Hypothalamus (tissue), 51 donors: ENCODE data around the gene ZNF212.

Source experiments
- DNase-seq, 51 donors: peaks; one replicate each; lab custom pipeline; 2025; lab: John Stamatoyannopoulos, UW

ZNF212 gene

DNA sequence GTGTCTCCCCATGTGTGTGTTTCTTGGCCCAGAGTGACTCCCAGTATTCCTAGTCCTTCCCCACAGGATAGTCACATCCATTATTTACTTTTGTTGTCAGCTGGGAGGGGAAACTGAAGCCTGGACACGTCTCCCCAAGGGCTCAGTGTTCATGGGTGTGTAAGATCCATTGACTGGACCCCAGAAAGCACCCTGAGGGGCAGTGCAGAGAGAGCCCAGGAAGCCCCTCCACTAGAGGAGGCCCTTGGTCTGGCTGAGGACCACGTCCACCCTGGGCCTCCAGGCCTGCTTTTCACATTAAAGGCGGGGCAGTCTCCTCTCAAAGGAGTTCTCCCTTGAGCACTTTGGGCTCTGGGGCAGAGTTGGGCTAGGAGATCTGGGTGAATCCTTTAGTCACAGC lies 43.9 kb downstream of the ZNF212 start:
- no peak for DNase-seq

DNA sequence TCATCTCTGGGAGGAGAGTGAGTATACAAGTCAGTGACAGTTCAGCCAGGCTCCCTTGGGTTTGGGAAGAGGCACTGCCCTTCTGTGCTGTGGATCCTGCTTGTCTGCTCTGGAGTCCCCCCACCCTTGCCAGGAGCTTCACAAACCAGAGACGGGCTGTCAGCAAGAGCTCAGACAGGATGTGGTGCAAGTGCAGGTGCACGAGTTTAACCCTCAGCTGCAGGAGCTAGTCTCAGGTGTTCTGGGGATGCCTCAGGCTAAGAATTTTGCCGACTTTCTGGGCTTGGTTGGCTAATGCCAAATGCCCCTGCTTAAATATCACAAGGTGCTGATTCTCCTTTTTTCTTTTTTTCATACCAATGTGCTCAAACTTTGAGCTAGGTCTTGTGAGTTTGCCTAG lies 44.9 kb downstream of the ZNF212 start:
- DNase-seq = no peak

DNA sequence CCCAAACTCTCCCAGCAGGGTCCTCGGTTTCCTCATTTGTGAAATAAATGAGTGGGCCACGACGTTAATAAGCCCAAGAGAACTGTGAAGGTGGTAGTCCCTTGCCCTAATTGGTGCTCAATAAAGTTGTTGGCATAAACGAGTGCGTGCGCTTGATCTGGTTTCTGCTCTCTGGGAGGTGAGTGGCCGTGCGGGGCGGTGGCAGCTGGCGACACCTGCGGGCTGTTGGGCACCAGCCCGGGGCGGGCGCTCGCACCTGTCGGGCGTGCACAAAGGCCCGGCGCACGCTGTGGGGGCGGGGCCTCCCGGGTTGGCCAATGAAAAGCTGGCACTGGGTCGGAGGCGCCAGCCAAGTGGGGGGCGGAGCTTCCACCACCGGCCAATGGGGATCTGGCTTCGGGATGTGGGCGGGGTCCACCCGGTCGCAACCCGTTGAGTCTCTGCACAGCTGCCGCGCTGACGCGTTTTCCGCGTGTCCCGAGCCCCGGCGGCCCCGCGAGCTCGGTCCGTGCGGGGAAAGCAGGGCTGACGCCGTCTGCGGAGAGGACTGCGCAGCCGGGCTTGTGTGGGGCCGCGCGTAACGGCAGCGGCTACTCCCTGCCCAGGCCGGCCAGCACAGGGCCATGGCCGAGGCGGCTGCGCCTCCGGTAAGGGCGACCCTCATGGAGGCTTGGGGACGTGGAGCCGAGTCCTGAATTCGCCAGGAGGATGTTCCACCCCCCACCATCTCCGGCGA lies 45.6 kb downstream of the ZNF212 start:
- peak; percentile 46 to 98 (median 89) for DNase-seq

DNA sequence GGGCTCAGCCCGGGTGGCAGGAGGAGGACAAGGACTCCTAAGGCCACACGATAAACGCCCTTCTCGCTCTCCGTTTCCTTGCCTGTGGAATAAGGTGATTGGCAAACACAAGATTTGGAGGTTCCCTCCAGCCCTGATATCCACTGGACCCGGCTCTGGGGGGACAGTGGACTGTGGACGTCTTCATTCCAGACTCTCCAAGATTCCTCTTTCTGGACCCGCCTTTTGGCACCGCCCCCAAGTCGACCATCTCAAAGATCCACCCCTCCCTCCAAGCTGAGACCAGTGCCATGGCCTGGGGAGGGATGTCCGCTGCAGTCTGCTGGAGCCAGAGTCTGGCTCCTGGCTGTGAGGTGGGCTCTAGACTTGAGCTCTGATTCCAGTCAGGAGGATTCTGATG lies 46.2 kb downstream of the ZNF212 start:
- DNase-seq = peak in 13 of 51 donors; percentile 4 to 51 (median 17)

DNA sequence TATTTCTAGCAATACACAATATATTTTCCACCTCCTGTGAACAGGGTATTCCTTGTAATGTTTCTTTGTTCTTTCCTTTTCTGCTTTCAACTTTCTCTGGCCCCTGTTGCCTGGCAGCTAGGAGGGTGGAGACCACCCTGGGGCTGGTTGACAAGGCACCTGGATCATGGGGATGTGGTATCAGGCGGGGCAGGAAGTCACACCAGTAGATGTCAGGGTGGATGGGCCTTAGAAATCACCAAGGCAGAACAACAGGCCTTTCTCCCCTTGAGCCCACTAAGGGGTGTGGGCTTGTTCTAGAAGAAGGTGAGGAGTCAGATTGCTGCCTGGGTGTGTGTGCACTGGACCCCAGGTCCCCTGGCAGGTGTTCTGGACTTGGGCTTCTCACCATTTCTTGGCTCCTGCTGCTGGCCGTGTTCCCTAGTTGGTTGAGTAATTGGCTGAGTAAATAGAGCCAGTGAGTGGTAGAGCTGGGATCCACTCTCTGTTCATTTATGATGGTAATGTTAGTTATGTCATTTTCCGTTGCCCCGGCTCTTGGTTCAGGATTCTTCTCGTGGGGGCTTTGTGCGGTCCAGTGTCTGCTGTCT lies 47.5 kb downstream of the ZNF212 start:
- no peak for DNase-seq

DNA sequence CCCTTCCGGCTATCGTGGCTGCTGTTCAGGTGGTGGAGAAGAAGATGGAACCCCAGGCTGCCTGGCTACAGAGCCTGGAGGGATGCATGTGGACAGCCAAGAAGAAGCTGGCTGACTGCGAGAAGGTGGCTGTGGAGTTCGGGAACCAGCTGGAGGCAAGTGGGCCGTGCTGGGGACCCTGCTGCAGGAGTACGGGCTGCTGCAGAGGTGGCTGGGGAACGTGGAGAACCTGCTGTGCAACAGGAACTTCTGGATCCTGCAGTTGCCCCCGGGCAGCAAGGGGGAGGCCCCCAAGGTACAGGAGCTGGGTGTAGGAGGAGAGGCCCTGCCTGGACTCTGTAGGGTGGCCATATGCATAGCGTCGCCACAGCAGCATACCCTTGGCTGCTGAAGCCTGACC lies 48.2 kb downstream of the ZNF212 start:
- no peak for DNase-seq

DNA sequence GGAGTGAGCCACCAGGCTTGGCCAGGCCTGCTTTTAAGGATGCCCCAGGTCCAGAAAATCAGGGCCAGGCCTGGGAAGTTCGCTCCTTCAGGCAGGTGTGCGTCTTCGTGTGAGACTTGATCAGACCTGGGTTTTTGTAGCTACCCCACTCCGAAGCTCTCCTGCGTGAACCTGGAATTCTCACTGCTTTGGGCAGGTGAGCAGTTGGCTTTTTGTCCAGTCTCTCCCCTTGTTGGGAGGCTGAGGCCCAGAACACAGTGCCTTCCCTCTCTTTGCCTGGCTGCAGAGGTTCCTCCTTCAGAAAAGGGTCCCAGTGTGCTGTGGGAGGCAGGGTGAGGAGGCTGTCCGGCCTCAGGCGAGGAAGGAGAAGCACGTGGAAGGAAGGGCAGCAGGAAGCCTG lies 49.8 kb downstream of the ZNF212 start:
- no peak for DNase-seq

DNA sequence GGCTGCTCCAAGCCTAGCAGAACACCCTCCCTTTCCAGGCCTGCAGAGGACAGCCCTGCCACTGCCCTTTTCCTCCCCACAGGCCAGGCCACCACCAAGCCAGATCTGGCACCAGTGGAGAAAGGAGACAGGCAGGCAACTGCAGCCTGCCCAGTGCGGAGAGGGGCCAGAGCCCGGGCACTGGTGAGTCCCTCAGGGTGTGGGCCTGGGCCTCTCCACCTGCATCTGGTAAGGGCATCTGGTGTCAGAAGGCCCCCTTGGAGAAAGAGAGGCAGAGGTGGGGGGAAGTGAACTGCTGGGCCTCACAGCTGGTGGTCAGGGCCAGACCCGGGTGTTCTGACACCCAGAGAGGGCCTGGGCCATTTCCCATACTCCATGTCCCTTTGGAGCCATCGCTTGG lies 50.4 kb downstream of the ZNF212 start:
- no peak for DNase-seq

DNA sequence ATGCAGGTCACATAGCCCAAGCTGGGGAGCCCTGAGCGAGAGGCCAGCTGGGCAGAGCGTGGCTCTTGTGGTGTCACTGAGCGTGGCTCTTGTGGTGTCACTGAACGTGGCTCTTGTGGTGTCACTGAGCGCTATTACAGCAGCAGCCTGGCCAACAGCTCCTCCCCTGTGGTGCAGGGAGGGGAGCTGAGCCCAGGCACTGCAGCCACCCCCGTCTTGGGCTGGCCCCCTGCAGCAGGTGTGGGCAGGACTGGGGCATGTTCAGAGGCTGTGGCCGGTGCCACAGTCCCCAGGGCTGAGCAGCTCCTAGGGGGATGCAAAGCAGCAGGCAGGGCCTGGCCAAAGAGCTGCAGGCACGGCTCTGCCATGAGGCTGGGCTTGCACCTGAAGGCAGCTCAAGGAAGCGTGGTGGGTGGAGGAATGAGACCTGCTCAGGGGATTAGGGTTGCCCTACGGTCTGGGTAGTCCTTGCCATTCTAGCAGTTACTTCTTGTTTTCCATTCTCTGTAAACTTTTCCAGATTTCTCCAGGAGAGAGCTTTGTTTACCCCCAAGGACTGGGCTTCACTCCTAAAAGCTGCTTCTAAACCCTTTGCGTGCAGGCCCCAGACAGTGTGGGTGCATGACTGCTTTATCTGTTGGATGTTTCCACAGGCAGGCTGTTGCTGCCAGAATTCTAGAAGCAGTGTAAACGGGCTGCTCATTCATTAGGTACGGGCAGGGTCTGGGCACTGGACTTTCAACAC lies 51.8 kb downstream of the ZNF212 start:
- no peak for DNase-seq

DNA sequence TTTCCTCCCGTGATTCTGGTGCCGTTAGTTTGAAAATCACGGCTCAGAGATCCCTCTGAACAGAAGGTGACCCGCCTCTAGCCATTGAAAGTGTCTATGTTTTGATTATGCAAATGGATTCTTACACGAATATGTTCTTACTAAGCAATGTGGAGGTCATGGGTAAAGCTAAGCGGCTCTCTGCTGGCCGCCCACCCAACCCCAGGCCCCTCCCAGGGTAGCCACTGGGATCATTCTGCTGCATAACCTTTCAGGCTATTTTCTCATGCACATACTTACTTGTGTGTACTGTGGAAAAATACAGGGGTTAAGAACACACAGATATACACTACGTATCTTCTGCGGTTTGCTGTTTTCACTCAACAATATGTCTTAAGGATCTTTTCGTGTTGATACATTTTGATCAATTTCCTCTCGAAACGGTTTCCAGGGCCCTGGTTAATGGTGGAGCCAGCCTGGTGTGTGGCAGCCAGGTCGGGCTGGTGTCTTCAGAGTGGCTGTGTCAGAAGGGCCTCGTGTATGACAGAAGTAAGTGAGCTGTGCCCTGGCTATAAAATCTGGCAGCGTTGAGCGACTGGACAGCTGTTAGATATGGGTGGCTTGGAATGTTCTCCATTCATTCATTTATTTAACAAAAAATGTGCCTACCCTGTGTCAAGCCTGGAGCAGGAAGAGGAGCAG lies 52.5 kb downstream of the ZNF212 start:
- DNase-seq = no peak

DNA sequence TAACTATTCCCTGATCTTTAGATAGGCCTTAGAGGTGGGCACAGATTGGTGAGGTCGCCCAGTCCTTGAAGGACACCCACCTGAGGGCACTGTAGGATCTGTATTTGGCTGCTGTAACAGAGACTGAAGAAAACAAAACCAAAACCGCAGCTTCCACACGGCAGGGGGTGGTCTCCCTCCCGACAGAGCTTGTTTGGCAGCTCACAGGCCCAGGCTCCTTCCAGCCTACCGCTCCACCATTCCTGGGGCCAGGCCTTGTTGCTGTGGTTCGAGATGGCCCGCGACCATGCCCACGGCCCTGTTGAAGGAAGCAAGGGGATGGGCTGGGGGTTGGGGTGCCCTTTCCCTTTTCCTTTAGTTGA lies 53.0 kb downstream of the ZNF212 start:
- DNase-seq = no peak

DNA sequence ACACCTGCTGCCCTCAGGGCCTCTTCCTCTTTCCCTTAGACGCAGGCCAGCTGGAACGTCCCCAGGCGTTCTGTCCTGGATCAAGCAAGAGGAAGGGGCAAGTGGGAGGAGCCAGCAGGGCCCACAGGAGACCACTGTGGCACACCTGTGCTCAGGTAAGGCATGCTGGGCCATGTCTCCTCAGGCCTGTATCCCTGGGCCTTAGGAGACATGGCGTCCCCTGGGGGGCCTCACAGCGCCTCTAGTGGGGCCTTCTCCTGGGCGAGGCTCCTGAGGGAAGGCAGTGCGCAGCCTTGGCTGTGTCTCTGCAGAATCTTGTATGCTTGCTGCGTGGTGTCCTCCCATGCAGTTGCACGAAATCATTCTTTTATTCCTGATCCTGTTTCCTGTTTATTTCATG lies 53.9 kb downstream of the ZNF212 start:
- DNase-seq = no peak

DNA sequence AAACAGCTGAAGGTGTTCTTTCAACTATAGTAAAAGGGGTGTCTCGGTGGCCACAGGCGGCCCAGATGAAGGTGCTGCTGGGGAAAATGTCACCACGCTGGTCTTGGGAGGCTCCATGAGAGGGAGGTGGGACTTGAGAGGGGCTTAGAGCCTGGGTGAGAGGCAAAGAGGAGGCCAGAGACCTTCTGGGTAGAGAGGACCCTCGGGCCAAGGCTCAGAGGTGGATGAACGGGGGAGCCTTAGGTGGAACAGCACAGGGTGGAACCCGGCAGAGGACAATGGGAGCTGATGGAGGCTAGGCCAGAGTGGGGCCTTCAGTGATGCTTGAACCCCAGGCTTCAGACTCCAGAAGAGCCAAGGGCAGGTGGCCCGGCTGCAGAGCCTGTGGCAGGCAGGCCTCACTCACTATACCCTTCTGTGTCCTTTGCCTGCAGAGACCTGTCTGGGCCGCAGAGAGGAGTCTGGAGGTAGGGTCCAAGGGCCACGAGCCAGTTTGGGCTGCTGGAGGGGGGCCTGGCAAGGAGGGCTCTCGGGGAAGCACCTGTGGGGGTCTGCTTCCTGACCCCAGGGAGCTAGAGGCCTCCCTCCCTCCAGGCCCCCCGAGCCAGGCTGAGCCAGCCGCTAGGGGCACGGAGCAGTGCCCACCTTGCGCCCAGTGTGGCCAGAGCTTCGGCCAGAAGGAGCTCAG lies 54.6 kb downstream of the ZNF212 start:
- DNase-seq = no peak

DNA sequence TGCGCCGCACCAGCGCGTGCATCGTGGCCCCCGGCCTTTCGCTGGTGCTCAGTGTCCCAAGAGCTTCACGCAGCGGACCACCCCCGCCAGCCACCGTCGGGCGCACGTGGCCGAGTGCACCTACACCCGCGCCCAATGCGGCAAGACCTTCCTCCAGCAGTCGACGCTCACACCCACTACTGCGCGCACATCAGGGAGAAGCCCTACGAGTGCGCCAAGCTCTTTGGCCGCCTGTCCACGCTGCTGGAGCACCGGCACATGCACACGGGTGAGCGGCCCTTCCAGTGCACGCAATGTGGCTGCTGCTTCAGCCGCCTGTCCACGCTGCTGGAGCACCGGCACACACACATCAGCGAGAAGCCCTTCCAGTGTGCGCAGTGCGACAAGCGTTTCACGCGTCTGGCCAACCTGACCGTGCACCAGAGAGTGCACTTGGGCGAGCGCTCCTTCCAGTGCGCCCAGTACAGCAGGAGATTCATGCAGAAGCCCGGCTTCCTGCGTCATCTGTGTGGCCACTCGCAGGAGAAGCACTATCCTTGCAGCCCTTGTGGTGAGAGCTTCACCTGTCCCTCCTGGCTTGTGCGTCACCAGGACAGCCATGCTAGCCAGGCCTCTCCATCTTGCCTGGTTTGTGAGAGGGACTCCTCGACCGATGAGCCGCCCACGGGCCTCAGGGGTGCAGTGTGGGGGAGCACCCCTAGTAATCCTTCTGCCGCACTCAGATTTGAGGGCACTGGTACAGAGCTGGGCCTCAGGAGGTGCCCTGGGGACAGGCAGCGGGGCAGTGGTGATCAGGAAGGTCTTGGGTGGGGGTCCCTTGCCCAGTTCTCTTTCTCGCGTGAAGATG lies 55.4 kb downstream of the ZNF212 start:
- DNase-seq = no peak

DNA sequence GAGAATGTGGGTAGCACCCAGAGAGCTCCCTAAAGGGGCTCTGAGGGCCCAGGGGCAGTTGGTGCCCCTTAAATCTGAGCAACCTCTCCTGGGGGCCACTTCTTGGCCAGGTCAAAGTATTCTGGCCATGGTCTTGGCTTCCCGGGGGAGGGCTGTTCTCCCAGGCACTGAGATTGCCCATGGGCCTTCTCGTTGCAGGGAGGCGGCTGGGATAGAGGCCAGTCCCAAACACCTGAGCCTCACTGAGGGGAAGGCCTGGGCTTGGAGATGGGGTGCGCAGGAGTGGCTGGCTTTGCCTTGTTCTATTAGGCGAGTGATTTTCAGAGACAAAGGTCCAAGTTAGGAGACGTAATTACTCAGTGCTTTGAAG lies 56.0 kb downstream of the ZNF212 start:
- DNase-seq = no peak

DNA sequence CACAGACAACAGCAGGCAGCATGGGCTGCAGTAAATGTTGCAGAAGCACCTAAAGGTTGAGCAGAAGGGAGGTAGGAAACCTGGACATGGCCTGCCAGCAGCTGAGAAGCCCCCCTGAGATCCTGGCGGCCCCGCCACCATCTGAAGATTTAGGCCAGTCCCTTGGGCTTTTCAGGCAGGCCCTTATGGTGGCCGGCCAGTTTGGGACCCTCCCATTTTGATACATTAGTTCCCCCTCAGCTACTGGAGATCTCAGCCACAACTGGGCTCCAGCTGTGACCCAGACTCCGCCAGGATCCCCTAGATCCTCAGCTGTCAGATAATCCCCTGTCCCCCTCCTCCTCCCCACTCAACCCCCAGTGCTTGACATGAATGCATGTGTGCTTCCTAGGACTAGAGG lies 56.9 kb downstream of the ZNF212 start:
- no peak for DNase-seq

DNA sequence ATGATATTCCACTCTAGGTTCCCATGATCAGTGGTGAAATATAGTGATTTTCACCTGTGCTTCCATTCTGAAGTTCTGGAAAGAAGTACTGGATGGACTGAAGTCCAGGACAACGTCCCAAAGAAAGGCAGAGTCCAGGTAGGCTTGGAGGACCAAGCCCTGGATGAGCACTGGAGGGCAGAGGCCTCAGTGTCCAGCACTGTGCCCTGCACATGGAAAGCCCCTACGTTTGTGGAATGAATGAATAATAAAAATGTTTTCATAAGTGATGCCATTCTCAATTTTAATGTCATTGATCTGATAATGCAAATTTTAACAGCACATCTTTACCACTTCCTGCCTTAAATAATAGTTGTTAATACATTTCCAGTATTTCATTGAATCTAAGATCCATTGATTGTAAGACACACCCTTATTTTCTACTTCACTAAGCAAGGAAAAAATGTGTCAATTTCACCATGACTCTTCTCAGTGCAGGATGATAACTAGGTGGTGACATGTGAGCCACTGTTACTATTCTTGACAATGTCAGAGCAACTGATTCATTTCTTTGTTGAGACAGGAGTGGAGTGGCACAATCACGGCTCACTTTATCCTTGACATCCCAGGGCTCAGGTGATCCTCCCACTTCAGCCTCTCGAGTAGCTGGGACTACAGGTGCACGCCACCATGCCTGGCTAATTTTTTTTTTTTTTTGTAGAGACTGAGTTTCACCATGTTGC lies 57.7 kb downstream of the ZNF212 start:
- DNase-seq = no peak

DNA sequence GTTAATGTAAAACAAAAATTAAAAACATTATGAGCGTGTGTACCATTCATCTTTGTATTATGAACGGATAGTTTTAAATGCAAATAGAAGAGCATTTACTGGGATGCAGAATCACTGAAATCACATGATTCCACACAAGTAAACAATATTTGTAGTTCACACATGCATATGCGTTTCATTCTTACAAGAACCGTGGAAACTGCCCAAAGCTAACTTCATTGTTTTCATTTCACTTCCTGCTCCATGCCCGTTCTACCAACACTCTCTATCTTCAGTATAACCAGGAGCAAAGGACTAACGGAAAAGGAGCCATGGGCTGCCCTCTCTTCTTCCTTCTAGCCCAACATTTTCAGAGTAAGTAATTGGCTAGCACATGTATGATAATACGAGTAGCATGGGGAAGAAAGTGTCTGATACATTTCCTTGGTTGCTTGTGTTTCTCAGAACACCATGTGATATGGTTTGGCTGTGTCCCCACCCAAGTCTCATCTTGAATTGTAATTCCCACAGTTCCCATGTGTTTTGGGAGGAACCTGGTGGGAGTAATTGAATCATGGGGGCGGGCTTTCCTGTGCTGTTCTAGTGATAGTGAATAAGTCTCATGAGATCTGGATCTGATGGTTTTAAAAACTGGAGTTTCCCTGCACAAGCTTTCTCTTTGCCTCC lies 61.3 kb downstream of the ZNF212 start:
- DNase-seq = no peak

DNA sequence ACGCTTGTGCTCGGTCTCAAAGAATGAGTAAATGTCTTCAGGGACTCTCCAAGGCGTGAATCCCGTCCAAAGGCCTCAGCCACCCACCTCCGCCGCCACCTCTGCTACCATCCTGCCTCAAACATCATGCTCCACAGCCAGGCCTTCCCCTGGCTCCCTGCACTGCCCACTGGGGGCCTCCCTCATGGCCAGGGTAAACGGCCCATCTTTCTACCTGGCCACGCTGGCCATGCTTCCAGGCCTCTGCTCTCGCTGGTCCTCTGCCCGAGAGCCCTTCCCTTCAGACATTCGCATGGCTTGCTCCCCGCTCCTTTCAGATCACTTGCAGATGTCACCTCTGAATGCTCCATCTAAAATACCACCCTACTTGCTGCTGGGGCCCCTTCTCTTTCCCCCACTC lies 62.8 kb downstream of the ZNF212 start:
- no peak for DNase-seq
